IPS-18c (cell line): Measurements from ENCODE around the gene IGSF23.

Experiments used
- H3K4me3 ChIP-seq: 2 replicates; pipeline ENCODE4 v1.7.0; 2013; ENCODE audit warnings: low read depth, mild to moderate bottlenecking, low read length, moderate library complexity; ENCODE audit not compliant: insufficient read depth
- H3K9me3 ChIP-seq: one replicate; pipeline ENCODE4 v1.6.1; 2013; ENCODE audit warnings: mild to moderate bottlenecking, low read length, moderate library complexity; ENCODE audit not compliant: control insufficient read depth, insufficient read depth

The IGSF23 gene

GRCh38 chr19:44613295-44614178 lies at the start of gene IGSF23:
IGSF23 (plus strand) TSS chr19:44613563; CDS start chr19:44613646, 83 bp downstream.
- H3K4me3 ChIP-seq: no peak within 1 kb of the TSS

GRCh38 chr19:44566984-44567383 lies 46.4 kb upstream of the IGSF23 start:
- H3K4me3 ChIP-seq: no peak overlapping the region
- H3K9me3 ChIP-seq: no peaks in the 10 kb centered on the region

More at GRCh38 chr19:44613295-44614178, at the start of gene IGSF23:
- no peaks in the 10 kb centered on the region for H3K9me3 ChIP-seq

GRCh38 chr19:44567745-44568144 lies 45.6 kb upstream of the IGSF23 start:
- Histone ChIP-seq H3K9me3 (no peaks in the 10 kb centered on the region), H3K4me3 (no peak overlapping the region)

GRCh38 chr19:44570603-44570983 lies 42.8 kb upstream of the IGSF23 start:
- Histone ChIP-seq H3K4me3 (no peak overlapping the region), H3K9me3 (no peaks in the 10 kb centered on the region)

GRCh38 chr19:44570984-44571684 lies 42.2 kb upstream of the IGSF23 start:
- no peak overlapping the region for H3K4me3 ChIP-seq
- H3K9me3 ChIP-seq: no peaks in the 10 kb centered on the region

- H3K4me3 ChIP-seq: no peak overlapping the region
- no peaks in the 10 kb centered on the region for H3K9me3 ChIP-seq
Measured at GRCh38 chr19:44571830-44572580, 41.4 kb upstream of the IGSF23 start.

- Histone ChIP-seq H3K4me3 (no peak overlapping the region), H3K9me3 (no peaks in the 10 kb centered on the region)
Measured at GRCh38 chr19:44572581-44572900, 40.8 kb upstream of the IGSF23 start.

- H3K4me3 ChIP-seq: no peak overlapping the region
- H3K9me3 ChIP-seq: no peaks in the 10 kb centered on the region
Measured at GRCh38 chr19:44573183-44573582, 40.2 kb upstream of the IGSF23 start.

- no peak overlapping the region for H3K4me3 ChIP-seq
- no peaks in the 10 kb centered on the region for H3K9me3 ChIP-seq
Measured at GRCh38 chr19:44573627-44574026, 39.7 kb upstream of the IGSF23 start.

GRCh38 chr19:44574186-44574950 lies 39.0 kb upstream of the IGSF23 start:
- Histone ChIP-seq H3K9me3 (no peaks in the 10 kb centered on the region), H3K4me3 (no peak overlapping the region)

- H3K4me3 ChIP-seq: no peak overlapping the region
- H3K9me3 ChIP-seq: no peaks in the 10 kb centered on the region
Measured at GRCh38 chr19:44575116-44575700, 38.2 kb upstream of the IGSF23 start.

- Histone ChIP-seq H3K9me3 (no peaks in the 10 kb centered on the region), H3K4me3 (no peak overlapping the region)
Measured at GRCh38 chr19:44576843-44577565, 36.4 kb upstream of the IGSF23 start.

GRCh38 chr19:44577566-44577874 lies 35.8 kb upstream of the IGSF23 start:
- H3K9me3 ChIP-seq: no peaks in the 10 kb centered on the region
- no peak overlapping the region for H3K4me3 ChIP-seq

- Histone ChIP-seq H3K9me3 (no peaks in the 10 kb centered on the region), H3K4me3 (no peak overlapping the region)
Measured at GRCh38 chr19:44579663-44580365, 33.5 kb upstream of the IGSF23 start.

- Histone ChIP-seq H3K4me3 (no peak overlapping the region), H3K9me3 (no peaks in the 10 kb centered on the region)
Measured at GRCh38 chr19:44580366-44580895, 32.9 kb upstream of the IGSF23 start.

- Histone ChIP-seq H3K4me3 (no peak overlapping the region), H3K9me3 (no peaks in the 10 kb centered on the region)
Measured at GRCh38 chr19:44581288-44581687, 32.1 kb upstream of the IGSF23 start.
